GM19438 (cell line): Measurements from ENCODE around the gene RNF223.

Source experiments
- ATAC-seq: cut with Tn5 transposase; IDR thresholded peaks from one replicate; pipeline ENCODE4 v1.9.1; 2021; ENCODE audit warnings: low read depth; ENCODE audit not compliant: unreplicated experiment

Gene RNF223

DNA sequence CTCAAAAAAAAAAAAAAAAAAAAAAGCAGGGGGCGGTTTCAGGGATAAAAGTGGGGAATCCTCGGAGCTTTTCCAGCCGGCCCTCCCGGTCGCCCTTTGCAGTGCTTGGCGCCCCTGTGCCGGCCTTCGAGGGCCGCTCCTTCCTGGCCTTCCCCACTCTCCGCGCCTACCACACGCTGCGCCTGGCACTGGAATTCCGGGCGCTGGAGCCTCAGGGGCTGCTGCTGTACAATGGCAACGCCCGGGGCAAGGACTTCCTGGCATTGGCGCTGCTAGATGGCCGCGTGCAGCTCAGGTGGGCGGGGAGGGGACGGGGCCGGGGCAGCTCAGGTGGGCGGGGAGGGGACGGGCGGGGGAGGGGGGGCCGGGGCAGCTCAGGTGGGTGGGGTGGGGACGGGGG is 25.3 kb downstream of the RNF223 start:
- ATAC-seq: no peak

- ATAC-seq: no peak
These were observed 26.1 kb downstream of the RNF223 start for GRCh38 chr1:1047963-1048362.

- ATAC-seq: no peak
These were observed 26.7 kb downstream of the RNF223 start for GRCh38 chr1:1047407-1047806.

DNA sequence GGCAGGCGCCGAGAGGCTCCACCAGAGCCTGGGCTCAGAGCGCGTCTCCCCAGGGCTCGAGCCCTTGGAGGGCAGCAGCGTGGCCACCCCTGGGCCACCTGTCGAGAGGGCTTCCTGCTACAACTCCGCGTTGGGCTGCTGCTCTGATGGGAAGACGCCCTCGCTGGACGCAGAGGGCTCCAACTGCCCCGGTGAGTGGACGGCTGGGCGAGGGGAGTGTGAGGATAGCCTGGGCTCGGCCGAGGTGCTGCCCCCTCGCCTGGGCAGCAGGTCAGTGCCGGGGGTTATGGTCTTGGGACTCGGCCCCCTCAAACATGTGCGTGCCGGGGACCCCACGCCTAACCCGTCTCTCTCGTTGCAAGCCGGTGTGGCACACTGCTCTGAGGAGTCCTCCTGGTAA is 27.3 kb downstream of the RNF223 start:
- no peak for ATAC-seq

GRCh38 chr1:1046243-1046642 is 27.9 kb downstream of the RNF223 start:
- ATAC-seq: no peak

DNA sequence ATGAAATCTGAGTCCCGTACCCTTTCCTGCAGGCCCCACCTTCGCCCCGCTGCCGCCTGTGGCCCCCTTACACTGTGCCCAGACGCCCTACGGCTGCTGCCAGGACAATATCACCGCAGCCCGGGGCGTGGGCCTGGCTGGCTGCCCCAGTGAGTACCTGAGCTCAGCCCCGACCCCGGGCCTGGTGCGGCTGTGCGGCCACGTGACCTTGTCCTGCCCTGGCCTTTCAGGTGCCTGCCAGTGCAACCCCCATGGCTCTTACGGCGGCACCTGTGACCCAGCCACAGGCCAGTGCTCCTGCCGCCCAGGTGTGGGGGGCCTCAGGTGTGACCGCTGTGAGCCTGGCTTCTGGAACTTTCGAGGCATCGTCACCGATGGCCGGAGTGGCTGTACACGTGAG is 29.0 kb downstream of the RNF223 start:
- ATAC-seq: no peak

GRCh38 chr1:1044455-1045078 is 29.5 kb downstream of the RNF223 start:
- no peak for ATAC-seq

GRCh38 chr1:1043921-1044320 is 30.2 kb downstream of the RNF223 start:
- no peak for ATAC-seq

GRCh38 chr1:1043411-1043810 is 30.7 kb downstream of the RNF223 start:
- ATAC-seq: no peak

DNA sequence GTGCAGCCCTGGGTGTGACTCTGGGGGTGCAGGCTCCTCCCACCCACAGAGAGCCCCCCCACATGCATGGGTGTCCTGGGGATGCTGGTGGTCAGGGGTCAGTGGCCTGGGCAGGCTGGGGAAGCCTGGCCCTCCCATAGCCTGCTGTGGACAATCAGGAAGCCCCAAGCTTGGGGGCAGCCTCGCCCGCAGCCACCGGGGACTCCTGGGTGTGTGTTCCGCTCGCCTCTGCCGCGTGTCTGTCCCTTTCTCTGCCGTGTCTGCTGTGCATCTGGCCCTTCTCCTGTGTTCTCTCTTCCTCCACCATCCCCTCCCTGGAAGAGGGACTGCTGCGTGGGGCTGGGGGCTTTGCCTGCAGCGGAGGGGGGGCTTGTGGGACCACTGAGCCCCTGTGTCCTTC is 31.3 kb downstream of the RNF223 start:
- no peak for ATAC-seq

GRCh38 chr1:1041873-1042272 is 32.2 kb downstream of the RNF223 start:
- no peak for ATAC-seq

- no peak for ATAC-seq
These were observed 33.0 kb downstream of the RNF223 start for GRCh38 chr1:1041092-1041523.

GRCh38 chr1:1040004-1040991 is 33.8 kb downstream of the RNF223 start:
- no peak for ATAC-seq

- ATAC-seq: no peak
These were observed 34.8 kb downstream of the RNF223 start for GRCh38 chr1:1039145-1039910.

DNA sequence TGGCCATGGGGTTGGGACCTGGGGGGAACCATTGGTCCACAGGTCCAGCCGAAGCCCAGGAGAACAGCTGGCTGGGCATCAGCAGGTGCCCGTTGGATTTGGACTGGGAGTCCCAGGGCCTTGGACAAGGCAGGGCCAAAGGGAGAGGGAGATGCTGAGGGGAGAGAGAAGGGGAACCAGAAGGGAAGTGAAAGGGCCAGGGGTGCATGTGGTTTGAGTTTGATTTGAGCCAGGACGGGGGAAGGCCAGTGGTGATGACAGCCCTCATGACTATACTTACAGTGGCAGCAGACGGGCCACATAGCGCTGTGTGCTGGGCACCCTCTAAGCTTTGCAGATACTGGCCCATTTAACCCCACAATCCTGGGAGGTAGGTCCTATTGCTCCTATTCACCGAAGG is 35.4 kb downstream of the RNF223 start:
- no peak for ATAC-seq

DNA sequence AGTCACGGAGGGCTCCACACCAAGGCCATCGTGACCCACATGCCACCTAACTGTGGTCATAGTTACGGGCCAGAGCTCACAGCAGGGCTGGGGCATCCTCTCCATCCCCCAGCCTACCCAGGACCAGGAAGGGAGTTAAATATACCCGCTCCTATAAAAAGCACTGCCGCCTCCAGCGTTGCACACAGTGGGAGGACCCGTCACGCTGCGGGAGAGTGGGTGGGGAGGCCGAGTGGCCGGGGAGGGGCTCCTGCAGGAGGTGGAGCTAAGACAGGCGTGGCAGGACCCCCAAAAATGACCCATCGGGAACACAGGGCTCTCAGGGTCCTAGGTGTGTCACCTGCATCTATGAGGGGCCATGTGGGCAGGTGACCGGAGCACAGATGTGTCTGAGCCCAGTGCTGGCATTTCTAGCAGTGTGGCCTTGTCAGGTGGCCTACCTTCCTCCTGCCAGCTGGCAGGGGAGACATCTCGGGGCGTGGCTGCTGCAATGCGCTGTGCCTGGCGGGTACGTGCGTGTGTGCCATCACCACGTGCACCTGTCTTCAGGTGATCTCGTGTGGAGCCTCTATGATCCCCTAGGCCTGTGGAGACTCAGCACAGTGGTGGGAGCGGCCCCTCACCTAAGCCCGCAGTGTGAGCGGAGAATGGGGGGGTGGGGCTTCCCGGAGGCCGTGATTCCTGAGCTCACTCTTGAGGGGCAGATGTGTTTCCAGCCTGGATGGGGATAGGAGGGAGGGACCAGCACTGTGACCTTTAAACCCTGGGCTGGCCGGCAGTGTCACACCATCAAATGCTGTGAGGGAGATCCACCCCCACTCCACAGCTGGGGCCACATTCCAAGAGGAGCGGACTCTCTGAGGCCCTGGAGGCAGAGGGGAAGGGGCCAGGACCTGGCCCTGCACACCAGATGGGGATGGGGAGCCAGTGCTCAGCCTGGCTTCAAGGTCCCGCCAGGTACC is 36.5 kb downstream of the RNF223 start:
- ATAC-seq: no peak

- no peak for ATAC-seq
These were observed 38.7 kb downstream of the RNF223 start for GRCh38 chr1:1035291-1035943.

DNA sequence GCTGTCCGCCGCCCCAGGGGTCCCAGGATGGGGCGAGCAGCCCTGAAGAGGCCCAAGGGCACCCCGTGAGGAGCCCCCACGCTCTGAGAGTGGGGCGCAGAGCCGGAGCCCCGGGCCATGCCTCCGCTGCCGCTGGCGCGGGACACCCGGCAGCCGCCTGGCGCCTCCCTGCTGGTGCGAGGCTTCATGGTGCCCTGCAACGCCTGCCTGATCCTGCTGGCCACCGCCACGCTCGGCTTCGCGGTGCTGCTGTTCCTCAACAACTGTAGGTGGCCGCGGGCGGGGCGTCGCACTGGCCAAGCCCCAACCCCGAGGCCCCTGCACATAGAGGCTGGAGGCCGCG is 39.7 kb downstream of the RNF223 start:
- no peak for ATAC-seq

GRCh38 chr1:1033731-1034438 is 40.2 kb downstream of the RNF223 start:
- ATAC-seq: no peak
